Keratinocyte (primary cell): Measurements from ENCODE around the gene KIDINS220. TPM values are rescaled to one million over a fixed set of nuclear protein-coding genes. Genes with fewer than 3 reads are reported as not detected.

Source experiments
- DNase-seq: peaks from one replicate; pipeline ENCODE4 v3.0.0-alpha.2; 2011; ENCODE audit warnings: low read depth, missing footprints, low spot score
- FAIRE-seq: peaks from 2 replicates; lab custom pipeline; 2011; peaks lifted over from hg19 to GRCh38; lab: Jason Lieb, UNC
- H2AFZ ChIP-seq: 2 replicates; pipeline ENCODE4 v1.6.0; 2012; ENCODE audit warnings: low read length, control low read depth, inconsistent platforms; ENCODE audit not compliant: control insufficient read depth
- H3K27ac ChIP-seq: 2 replicates; pipeline ENCODE4 v1.5.1; 2011; ENCODE audit warnings: low read length; ENCODE audit not compliant: control insufficient read depth, insufficient read depth
- H3K27me3 ChIP-seq: 3 replicates; pipeline ENCODE4 v1.6.0; 2011; ENCODE audit warnings: low read length; ENCODE audit not compliant: control insufficient read depth, insufficient read depth; ENCODE audit errors: extremely low read depth
- H3K36me3 ChIP-seq, 2 experiments: 2 replicates in 1 of 2; 3 replicates in 1 of 2; pipeline ENCODE4 v1.5.1; 2011; ENCODE audit warnings: low read length in 2 of 2, mild to moderate bottlenecking in 1 of 2; ENCODE audit not compliant: control insufficient read depth in 2 of 2, insufficient read depth in 2 of 2; ENCODE audit errors: extremely low read depth in 1 of 2
- H3K4me1 ChIP-seq: 3 replicates; pipeline ENCODE4 v1.5.1; 2011; ENCODE audit warnings: low read length; ENCODE audit not compliant: control insufficient read depth, insufficient read depth; ENCODE audit errors: extremely low read depth
- H3K4me2 ChIP-seq: 3 replicates; pipeline ENCODE4 v1.6.0; 2011; ENCODE audit warnings: low read depth, low read length; ENCODE audit not compliant: control insufficient read depth, insufficient read depth; ENCODE audit errors: extremely low read depth
- H3K4me3 ChIP-seq, 3 experiments: fragments of 200-600 bp in 1 of 3; sonication (generic) in 1 of 3; 2 replicates in 2 of 3; 3 replicates in 1 of 3; pipeline ENCODE4 v1.5.1; 2011 to 2016; ENCODE audit warnings: low read length in 3 of 3, mild to moderate bottlenecking in 3 of 3, control low read depth in 2 of 3, inconsistent platforms in 1 of 3, low read depth in 1 of 3, mixed read lengths in 1 of 3, mixed run types in 1 of 3, moderate library complexity in 1 of 3; ENCODE audit not compliant: control insufficient read depth in 2 of 3, insufficient read depth in 2 of 3; ENCODE audit errors: extremely low read depth in 1 of 3
- H3K79me2 ChIP-seq: 2 replicates; pipeline ENCODE4 v1.6.0; 2012; ENCODE audit warnings: low read length; ENCODE audit not compliant: control insufficient read depth, insufficient read depth
- H3K9ac ChIP-seq: 3 replicates; pipeline ENCODE4 v1.6.0; 2011; ENCODE audit warnings: low read length; ENCODE audit not compliant: control insufficient read depth, insufficient read depth; ENCODE audit errors: extremely low read depth
- H3K9me1 ChIP-seq: 3 replicates; pipeline ENCODE4 v1.6.0; 2011; ENCODE audit warnings: low read length; ENCODE audit not compliant: control insufficient read depth, insufficient read depth; ENCODE audit errors: extremely low read depth
- H3K9me3 ChIP-seq: 2 replicates; pipeline ENCODE4 v1.5.1; 2012; ENCODE audit warnings: low read depth, low read length; ENCODE audit not compliant: control insufficient read depth
- H4K20me1 ChIP-seq: 3 replicates; pipeline ENCODE4 v1.6.0; 2011; ENCODE audit warnings: low read length; ENCODE audit not compliant: control insufficient read depth, insufficient read depth; ENCODE audit errors: extremely low read depth
- CTCF ChIP-seq, 3 experiments: IDR thresholded peaks in 1 of 3; conservative IDR thresholded peaks in 1 of 3; optimal IDR thresholded peaks in 1 of 3; 2 replicates in 2 of 3; 3 replicates in 1 of 3; pipeline versions ENCODE3 to v1.5.1; 2011; ENCODE audit warnings: low read length in 3 of 3, mild to moderate bottlenecking in 3 of 3, moderate library complexity in 2 of 3, control low read depth in 1 of 3, inconsistent platforms in 1 of 3; ENCODE audit not compliant: insufficient read depth in 2 of 3; ENCODE audit errors: extremely low read depth in 1 of 3
- EZH2 ChIP-seq: IDR thresholded peaks from one replicate; pipeline ENCODE4 v1.6.1; 2012; ENCODE audit warnings: inconsistent platforms, mild to moderate bottlenecking, low read length, moderate library complexity
- dilution Hi-C: fragments of 300-500 bp; cut with MboI; formaldehyde crosslinking; loops from one replicate; pipeline ENCODE4 v1.7.0; 2020; ENCODE audit warnings: low sequenced_read_pairs; ENCODE audit not compliant: extremely low pct_ligation_motif_present
- polyA plus RNA-seq, 5 experiments: library from polyadenylated mRNA; depleted of rRNA in 3 of 5; stranded (reverse) in 3 of 5; stranded (forward) in 1 of 5; unstranded in 1 of 5; fragments of >200 nt; gene quantifications; 1 replicate in 1 of 5; 2 replicates in 3 of 5; 3 replicates in 1 of 5; pipeline versions ENCODE4 v1.2.1 to v1.2.3, GENCODE V29; 2011 to 2012; ENCODE audit warnings: missing spikeins in 2 of 5, low read depth in 1 of 5, low replicate concordance in 1 of 5

KIDINS220 gene
- polyA plus RNA-seq, 1 donor (not counting 4 experiments of a cell fraction or from before 2014, with no cell fraction given) = 28.8 TPM

- H3K9ac ChIP-seq = peak overlapping the region; percentile 57
- DNase-seq = no peak
- no peaks in the 10 kb centered on the region for H3K36me3 ChIP-seq
- H3K4me1 ChIP-seq = peaks cover 28% of the 10 kb centered on the region
- no peaks in the 10 kb centered on the region for H3K79me2 ChIP-seq
- H3K27ac ChIP-seq = no peak overlapping the region
- dilution Hi-C loops = no loop called here
- H3K4me3 ChIP-seq = peak overlapping the region; percentile 56 to 79 (median 66)
- no peaks in the 10 kb centered on the region for H4K20me1 ChIP-seq
- H2AFZ ChIP-seq = peak overlapping the region; percentile 62
- no peaks in the 10 kb centered on the region for H3K9me3 ChIP-seq
- H3K27me3 ChIP-seq = peaks cover 15% of the 10 kb centered on the region
- TF ChIP-seq EZH2 = no peak
- TF ChIP-seq CTCF (optimal IDR thresholded peaks at IDR 0.05 in 1 of 3, IDR thresholded peaks at IDR 0.05 in 1 of 3, conservative IDR thresholded peaks at IDR 0.05 in 1 of 3; ENCODE audit: extremely low read depth in 1 of 3, insufficient read depth in 2 of 3, low read length in 3 of 3) = no peak
- no peak for FAIRE-seq
- peak overlapping the region; percentile 97 for H3K4me2 ChIP-seq
- H3K9me1 ChIP-seq = no peaks in the 10 kb centered on the region
These were observed 154.4 kb downstream of the KIDINS220 start for GRCh38 chr2:8682719-8683667.

- FAIRE-seq = no peak
- Histone ChIP-seq H3K4me1 (peaks cover 29% of the 10 kb centered on the region), H3K27ac (peak within 1 kb of the TSS; percentile 17), H3K9me1 (no peaks in the 10 kb centered on the region), H3K9ac (peak within 1 kb of the TSS; percentile 57), H3K4me3 (peak within 1 kb of the TSS; percentile 56 to 81 (median 75)), H3K36me3 (no peaks in the 10 kb centered on the region), H2AFZ (peak within 1 kb of the TSS; percentile 81), H3K27me3 (peaks cover 25% of the 10 kb centered on the region), H4K20me1 (no peaks in the 10 kb centered on the region), H3K9me3 (no peaks in the 10 kb centered on the region), H3K4me2 (peak within 1 kb of the TSS; percentile 97), H3K79me2 (no peaks in the 10 kb centered on the region)
- DNase-seq = peak; percentile 69
- dilution Hi-C loops = no loop called here
- TF ChIP-seq EZH2 = no peak
- peak in 1 of 3 experiments; percentile 9 for TF ChIP-seq CTCF (optimal IDR thresholded peaks at IDR 0.05 in 1 of 3, IDR thresholded peaks at IDR 0.05 in 1 of 3, conservative IDR thresholded peaks at IDR 0.05 in 1 of 3; ENCODE audit: extremely low read depth in 1 of 3, insufficient read depth in 2 of 3, low read length in 3 of 3)
These were observed 155.4 kb downstream of the KIDINS220 start, which contains the start of gene ID2 for GRCh38 chr2:8681786-8682692. Gene ID2, plus strand, starts transcription at chr2:8682056. Its CDS starts 110 bp downstream, at chr2:8682166.
